NB4 (cell line): ENCODE measurements around the gene PRSS21.

Experiments used
- MAX ChIP-seq: IDR thresholded peaks from 2 replicates; pipeline ENCODE4 v1.6.1; 2011; ENCODE audit warnings: low read depth, low read length
- MYC ChIP-seq: IDR thresholded peaks from 2 replicates; pipeline ENCODE4 v1.6.1; 2011; ENCODE audit warnings: low read depth, low read length
- POLR2A ChIP-seq: IDR thresholded peaks from 2 replicates; pipeline ENCODE4 v1.6.1; 2011; ENCODE audit warnings: mild to moderate bottlenecking; ENCODE audit not compliant: insufficient read length; ENCODE audit errors: extremely low read depth
- TF ChIP-seq, protein P1 (sequence below): IDR thresholded peaks from one replicate; pipeline ENCODE4 v1.5.1; 2012; ENCODE audit warnings: low read depth, low read length

DNA sequence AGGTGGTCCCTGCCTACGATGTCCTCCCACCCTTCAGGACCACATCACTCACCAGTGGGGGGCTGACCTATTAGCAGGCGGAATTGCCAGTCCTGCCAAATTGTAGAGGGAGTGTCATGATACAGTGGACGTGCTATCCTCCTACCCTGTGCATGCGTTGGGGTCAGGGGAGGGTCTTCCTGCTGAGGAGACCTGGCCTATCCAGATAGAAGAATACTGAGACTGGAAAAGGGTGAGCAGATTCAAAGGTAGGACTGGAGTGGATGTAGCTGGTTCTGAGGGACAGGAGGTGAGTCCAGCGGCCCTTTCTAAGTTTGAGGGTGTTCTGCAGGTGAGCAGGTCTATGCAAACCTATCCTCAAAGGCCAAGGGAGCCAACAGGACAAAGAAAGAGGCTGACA lies 10.8 kb upstream of the PRSS21 start:
- TF ChIP-seq, protein P1, sequence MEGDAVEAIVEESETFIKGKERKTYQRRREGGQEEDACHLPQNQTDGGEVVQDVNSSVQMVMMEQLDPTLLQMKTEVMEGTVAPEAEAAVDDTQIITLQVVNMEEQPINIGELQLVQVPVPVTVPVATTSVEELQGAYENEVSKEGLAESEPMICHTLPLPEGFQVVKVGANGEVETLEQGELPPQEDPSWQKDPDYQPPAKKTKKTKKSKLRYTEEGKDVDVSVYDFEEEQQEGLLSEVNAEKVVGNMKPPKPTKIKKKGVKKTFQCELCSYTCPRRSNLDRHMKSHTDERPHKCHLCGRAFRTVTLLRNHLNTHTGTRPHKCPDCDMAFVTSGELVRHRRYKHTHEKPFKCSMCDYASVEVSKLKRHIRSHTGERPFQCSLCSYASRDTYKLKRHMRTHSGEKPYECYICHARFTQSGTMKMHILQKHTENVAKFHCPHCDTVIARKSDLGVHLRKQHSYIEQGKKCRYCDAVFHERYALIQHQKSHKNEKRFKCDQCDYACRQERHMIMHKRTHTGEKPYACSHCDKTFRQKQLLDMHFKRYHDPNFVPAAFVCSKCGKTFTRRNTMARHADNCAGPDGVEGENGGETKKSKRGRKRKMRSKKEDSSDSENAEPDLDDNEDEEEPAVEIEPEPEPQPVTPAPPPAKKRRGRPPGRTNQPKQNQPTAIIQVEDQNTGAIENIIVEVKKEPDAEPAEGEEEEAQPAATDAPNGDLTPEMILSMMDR, result no peak
- no peak for TF ChIP-seq POLR2A
- TF ChIP-seq MAX, result no peak
- TF ChIP-seq MYC, result no peak
